Glomerular visceral epithelial cell (primary cell): ENCODE results near the gene EMP2.
"Not testable (repeated sequence)": the region's sequence is repeated elsewhere in the genome, so short reads cannot be mapped to it uniquely, and the experiment has no call there.

ENCODE experiments used
- DNase-seq: peaks from one replicate; pipeline ENCODE4 v3.0.0-alpha.2; 2016; ENCODE audit errors: extremely low spot score

EMP2 gene

DNA sequence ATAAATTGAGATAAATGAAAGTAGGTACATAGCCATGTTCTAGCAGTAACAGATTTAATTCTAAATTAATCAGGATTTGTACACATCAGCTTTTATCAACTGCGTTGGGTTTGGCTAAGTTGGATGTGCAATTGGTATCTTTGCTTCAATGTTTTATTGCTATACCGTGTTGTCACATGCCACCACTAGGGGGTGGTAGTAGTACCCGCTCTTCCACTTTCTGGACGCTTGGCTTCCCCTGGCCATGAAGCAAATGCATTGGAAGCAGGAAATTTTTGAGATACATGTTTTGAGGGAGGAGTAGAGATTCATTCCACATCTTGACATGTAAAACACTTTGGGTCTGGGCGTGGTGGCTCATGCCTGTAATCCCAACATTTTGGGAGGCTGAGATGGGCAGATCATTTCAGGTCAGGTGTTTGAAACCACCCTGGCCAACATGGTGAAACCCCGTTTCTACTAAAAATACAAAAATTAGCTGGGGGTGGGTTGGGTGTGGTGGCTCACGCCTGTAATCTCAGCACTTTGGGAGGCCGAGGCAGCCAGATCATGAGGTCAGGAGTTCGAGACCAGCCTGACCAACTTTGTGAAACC lies 58.6 kb downstream of the EMP2 start:
- DNase-seq, result peak; percentile 30

DNA sequence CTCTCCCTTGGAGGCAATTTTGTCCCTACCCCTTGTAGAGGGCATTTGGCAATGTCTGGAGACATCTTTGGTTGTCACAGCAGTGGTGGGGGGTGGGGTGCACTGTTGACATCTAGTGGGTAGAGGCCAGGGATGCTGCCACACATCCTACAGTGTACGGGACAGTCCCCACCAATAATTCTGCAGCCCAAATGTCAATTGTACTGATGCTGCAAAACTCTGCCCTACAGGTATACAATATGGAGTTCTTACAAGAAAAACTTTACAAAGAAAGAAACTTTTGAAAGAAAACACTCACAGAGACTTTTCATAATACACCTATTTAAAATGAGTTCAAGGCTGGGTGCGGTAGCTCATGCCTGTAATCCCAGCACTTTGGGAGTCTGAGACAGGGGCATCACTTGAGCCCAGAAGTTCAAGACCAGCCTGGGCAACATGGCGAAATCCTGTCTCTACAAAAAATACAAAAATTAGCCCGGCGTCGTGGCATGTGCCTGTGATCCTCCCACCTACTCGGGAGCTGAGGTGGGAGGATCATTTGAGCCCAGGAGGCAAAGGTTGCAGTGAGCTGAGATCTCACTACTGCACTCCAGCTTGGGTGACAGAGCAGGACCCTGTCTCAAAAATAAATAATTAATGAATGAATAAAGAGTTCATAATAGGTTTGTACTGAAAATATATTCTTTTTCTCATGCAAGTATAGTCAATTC lies 59.4 kb downstream of the EMP2 start:
- DNase-seq, result no peak

DNA sequence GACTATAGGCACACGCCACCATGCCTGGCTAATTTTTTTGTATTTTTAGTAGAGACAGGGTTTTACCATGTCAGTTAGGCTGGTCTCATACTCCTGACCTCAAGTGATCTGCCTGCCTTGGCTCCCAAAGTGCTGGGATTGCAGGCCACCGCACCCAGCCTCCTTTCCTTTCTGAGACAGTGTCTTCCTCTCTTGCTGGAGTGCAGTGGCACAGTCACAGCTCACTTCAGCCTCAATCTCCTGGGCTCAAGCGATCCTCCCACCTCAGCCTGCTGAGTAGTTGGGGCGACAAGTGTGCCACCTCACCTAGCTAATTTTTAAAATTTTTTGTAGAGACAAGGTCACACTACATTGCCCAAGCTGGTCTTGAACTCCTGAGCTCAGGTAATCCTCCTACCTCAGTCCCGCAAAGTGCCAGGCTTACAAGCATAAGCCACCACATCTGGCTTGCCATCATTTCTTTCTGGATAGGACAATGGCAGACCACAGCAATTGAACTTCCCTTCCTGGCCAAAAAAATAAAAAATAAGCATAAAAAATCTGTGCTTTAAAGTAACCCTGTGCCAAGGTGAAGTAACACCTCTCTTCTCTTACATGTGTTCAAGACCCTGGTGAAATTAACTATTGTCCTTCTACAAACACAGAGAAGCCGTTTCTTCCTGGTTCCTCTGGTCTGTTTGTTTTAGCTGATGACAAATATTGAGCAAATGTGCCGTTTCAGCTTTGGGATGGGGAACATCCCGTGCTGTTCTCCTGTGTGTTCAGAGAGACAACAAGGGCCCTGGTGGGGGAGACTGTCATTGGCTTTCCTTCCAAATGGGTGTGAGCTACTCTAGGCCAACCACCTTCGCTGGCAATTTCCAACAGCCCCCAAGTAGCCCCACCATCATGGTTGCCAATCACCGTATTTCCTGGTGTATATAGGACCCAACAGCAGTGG lies 60.2 kb downstream of the EMP2 start:
- DNase-seq, result no peak

DNA sequence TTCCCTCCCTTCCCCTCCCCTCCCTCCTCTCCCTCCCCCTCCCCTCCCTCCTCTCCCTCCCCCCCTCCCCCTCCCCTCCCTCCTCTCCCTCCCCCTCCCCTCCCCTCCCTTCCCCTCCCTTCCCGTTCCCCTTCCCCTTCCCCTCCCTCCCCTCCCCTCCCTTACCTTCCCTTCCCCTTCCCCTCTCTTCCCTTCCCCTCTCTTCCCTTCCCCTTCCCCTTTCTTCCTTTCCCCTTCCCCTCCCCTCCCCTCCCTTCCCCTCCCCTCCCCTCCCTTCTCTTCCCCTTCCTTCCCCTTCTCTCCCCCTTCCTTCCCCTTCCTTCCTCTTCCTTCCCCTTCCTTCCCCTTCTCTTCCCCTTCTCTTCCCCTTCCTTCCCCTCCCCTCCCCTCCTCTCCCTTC lies 61.1 kb downstream of the EMP2 start:
- no peak for DNase-seq

DNA sequence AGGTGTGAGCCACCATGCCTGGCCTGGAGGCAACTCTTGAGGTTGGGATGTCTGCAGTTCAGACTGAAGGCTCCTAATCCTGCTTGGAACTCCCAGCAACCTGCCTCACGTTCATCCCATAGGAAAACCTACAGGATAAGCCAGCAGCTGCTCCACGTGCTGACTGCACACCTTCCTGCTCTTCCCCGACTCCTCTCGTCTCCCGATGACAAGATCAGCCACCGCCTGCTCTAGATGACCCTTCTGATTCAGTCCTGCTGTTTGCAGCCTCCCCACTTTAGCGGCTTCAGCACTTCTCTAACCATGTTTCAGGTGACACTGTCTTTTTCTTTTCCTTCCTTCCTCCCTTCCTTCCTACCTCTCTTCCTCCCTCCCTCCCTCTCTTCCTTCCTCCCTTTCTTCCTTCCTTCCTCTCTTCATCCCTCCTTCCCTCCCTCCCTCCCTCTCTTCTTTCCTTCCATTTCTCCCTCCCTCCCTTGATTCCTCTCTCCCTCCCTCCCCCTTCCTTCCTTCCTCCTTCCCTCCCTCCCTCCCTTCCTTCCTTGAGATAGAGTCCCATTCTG lies 61.8 kb downstream of the EMP2 start:
- no peak for DNase-seq

DNA sequence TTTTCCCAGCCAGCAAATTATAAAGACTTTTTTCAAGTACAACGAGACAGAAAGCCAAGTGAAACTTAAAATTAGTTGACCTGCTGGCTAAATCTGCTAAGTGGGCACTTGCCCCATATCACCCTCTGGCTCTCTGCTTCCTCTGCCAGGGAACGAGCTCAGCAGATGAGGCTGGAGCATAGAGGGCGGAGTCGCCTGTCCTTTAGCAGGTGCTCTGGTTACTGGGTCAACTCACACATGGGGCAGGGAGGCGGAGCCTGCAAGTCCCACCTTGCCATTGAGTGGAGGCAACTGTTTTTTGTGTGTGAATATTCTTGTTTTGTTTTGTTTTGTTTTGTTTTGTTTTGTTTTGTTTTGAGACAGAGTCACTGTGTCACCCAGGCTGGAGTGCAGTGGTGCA lies 62.5 kb downstream of the EMP2 start:
- DNase-seq, result no peak

DNA sequence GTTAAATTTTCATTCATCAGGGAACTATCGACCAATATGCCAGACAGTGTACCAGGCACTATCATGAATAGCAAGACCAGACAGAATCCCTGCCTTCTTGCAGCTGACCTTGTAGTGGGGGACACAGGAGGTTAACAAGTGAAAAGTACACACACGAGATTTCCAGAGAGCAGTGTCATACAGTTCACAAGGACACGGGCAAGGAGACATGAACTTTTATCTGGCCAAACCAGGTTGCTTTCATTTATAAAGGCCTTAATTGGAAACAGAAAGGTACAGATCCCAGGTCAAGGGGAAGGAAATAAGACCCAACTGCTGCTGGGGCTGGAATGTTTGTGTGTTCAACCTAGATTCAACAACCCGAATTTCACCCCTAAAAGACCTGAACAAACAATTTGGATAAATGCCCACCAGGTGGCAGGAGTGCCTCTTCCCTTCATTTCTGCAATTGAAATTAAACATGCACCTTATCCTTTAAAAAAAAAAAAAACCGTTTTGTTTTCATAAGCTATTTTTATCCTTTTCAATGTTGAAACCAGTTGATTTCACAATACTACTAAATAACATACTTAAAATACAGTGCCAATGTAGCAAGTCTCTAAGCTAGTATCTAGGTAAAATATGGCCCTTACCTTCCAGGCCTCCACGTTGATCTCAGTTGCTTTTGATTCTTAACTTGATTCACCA lies 65.9 kb downstream of the EMP2 start:
- DNase-seq, result peak; percentile 40

DNA sequence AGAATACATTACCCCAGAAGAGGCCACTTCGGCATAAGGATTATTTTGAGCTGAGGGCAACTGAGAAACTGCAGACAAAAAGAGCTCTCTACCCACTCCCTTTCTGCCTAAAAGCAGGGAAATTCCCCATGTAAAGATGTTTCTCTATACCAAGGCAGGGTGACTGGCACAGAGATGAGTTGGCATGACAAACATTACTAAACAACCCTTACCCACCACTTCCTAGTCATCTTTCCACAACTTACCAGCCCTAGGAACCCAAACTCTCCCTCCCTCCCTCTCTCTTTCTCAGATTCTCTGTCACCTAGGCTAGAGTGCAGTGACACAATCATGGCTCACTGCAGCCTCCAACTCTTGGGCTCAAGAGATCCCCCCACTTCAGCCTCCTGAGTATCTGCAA lies 68.6 kb downstream of the EMP2 start:
- peak; percentile 2 for DNase-seq

DNA sequence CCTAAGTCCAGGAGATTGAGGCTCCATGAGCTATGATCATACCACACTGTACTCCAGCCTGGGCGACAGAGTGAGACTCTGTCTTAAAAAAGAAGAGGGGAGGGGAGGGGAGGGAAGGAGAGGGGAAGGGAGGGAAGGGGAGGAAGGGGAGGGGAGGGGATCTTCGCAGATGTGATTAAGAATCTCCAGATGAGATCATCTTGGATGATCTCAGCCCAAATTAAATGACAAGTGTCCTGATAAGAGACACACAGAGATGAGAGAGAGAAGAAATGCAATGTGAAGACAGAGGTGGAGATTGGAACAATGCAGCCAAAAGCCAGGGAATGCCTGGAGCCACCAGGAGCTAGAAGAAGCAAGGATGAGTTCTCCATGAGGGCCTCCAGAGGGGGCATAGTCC lies 70.1 kb downstream of the EMP2 start:
- DNase-seq, result no peak

DNA sequence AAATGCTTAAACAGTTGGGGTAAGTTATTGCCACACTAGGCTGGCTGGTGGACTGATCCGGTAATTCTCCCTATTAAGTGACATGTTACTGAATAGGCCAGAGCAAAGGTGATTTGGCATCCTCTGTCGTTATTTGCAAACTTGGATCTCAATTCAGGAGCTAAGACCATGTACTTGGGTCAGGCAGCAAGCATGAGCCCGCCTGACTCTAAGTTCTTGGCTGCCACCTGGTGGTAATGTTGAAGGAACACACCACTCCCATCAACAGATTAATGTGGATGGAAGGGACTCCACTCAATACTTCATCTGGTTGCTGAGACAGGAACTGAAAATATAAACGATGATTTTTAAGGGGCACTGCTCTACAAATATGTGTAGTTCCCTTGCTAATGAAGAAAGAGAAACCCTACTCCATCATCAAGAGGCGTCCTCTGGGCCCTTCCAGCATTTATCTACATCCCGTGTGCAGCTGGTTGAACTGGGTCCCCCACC lies 70.8 kb downstream of the EMP2 start:
- DNase-seq, result peak; percentile 64

DNA sequence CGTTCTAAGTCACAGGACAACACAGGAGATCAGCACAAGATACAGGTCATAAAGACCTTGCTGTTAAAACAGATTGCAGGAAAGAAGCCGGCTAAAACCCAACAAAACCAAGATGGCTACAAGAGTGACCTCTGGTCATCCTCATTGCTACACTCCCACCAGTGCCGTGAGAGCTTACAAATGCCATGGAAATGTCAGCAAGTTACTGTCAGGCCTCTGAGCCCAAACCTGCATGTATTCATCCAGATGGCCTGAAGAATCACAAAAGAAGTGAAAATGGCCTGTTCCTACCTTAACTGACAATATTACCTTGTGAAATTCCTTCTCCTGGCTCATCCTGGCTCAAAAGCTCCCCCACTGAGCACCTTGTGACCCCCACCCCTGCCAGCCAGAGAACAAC lies 75.1 kb downstream of the EMP2 start:
- DNase-seq, result not testable (repeated sequence)

DNA sequence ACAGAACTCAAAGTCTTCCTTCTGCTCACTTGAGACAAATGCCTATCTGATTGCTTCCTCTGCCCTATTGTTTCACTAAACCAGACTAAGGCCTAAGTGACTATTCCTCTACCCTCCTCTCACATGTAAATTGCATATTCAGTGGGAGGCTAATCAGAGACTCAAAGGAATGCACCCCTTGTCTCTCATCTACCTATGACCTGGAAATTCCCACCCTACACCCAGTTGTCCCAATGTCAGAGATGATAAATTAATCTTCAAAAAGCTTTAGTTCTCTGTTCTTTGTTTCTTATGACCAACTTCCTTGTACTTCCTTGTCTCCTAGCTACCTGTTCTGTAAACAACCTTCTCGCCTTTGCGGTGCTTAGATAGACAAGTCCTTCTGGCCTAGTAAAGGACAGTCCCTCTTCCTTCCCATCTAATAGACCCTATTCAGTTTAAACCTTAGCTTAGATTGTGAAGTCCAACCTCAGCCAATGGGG lies 76.0 kb downstream of the EMP2 start:
- DNase-seq, result no peak

DNA sequence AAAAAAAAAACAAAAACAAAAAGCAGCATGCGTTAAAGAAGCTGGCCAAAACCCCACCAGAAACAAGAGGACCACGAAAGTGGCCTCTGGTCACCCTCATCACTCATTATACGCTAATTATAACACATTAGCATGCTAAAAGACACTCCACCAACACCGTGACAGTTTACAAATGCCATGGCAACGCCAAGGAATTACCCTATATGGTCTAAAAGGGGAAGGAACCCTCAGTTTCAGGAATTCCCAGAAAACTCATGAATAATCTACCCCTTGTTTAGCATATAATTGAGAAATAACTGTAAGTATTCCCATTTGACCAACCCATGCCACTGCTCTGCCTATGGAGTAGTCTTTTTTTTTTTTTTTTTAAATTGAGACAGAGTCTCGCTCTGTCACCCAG lies 77.6 kb downstream of the EMP2 start:
- no peak for DNase-seq

DNA sequence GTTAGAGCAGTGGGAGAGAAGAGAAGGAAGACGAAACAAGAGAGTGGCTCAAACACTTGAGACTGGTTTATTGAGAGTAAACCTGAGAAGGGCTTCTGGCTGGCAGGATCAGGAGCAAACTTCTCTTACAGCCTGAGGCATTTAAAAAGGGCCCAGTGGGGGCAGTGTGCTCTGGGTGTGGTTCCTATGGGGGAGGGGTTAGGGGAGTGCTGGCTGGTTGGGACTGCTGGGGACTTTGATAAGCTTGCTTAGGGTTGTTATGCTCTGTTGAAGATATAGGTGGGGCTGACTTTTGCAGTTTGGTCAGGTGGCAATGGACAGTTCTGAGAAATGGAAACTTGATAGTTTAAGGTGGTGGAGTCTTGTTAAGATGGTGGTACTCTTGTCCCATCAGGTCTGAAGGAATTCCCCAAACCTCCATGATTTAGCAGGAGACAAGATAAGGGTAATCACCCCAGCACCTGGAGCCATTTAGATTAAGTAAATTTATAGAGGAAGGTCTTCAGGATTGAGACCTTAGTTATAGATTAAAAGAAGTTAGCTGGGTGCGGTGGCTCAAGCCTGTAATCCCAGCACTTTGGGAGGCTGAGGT lies 79.3 kb downstream of the EMP2 start:
- no peak for DNase-seq

DNA sequence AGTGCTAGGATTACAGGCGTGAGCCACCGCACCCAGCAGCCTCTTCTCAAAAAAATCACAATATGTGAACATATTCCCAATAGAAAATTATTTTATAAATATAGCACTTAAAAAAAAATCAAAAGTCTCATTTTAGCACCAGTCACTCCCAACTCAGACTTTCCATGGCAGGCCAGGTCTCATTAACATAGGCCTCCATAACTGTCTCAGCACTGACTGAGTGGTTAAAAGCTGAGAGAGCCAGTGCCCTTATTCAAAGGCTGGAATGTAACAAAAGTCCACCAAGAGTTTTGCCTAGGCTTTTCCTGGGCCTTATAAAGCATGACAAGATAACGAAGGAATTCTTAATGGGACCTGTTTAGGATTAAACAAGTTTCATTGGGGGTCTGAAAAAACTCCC lies 79.8 kb downstream of the EMP2 start:
- DNase-seq, result no peak

DNA sequence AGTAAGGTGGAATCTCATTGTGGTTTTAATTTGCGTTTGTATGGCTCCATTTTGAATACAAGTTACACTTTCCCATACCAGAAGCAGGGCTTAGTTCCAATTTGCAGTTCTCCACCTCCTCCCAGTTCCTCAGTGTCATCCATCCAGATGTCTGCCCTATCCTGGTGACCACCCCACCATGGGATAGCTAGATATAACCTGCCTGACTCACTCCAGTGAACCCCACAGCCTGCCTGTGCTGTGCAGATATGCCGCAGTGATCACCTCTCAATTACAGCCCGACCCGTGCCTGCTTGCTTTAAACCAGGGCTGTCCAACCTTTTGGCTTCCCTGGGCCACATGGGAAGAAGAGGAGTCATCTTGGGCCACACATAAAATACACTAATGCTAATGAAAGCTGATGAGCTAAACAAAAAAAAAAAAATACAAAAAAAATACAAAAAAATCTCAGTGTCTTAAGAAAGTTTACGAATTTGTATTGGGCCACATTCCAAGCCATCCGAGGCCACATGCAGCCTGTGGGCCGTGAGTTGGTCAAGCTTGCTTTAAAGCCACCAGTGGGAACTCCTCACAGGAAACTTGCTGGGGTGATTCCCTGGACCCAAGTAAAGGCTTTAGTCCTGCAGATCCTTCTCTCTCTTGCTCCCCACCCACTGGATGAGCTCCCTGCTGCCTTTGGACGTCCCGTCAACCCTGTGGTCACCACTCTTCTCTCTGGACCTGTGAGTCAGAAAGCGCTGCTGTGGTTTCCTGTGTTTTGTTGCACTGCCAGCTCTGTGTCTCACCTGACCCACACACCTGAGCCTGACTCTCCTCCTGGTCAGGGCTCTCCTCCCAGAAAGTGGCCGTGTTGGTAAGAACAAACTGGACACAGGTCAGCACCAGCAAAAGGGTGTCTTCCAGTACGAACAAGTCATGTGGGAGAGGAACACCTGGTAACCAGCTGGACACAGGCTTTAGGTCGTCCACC lies 83.0 kb downstream of the EMP2 start:
- DNase-seq, result peak; percentile 28

DNA sequence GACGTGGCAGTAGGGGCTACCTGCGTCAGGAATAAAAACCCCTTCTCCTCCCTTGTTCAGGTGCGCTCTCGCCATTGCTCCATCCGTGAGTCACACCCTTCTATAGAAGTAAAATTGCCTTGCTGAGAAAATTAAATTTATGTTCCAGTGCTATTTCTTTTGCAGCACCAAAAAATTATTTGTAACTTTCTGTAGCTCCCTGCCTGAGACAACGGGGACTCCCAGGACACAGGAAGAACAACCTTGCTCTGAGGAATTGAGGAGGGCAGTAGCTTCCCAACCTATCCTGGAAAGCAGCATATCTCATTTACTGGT lies 85.4 kb downstream of the EMP2 start:
- DNase-seq, result no peak

DNA sequence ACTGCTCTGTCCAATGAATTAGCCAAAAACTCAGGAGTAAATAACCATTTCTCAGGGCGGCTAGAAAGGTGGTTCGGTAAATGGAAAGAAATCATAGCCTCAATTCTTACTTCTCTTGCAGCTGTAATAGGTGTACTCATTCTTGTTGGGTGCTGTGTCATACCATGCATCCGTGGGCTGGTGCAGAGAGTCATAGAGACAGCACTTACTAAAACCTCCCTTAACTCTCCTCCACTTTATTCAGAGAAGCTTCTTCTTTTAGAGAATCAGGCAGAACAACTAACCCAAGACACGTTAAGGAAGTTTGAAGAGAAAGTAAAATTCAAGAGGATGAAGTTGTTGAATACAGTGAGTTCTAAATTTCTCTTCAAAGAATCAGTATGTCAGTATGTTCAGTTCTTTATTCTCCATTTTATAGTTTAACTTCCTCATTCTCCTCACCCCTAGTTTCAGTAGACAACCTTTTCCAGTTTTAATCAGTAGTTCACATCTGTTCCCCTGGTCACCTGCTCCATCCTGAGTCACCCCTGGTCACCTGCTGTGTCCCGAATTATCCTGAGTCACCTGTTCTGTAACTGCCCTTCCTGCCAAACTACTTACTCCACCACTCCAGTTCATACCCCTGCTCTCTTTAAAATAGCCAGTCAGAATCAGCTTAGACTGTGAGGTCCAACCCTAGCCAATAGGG lies 85.9 kb downstream of the EMP2 start:
- DNase-seq, result no peak

DNA sequence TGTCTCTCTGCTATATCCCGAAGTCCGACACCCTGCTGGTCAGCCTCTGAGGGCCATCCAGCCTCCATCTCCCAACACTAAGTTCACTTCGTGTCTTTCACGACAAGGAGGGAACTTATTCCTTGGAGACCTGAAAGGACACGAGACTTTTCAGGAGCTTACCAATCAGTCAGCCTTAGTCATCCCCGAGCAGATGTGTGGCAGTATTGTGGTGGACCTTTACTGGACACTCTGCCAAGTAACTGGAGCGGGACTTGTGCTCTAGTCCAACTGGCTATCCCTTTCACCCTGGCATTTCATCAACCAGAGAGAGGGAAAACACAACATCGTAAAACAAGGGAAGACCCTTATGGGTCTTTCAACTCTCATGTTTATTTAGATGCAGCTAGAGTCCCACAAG lies 87.1 kb downstream of the EMP2 start:
- DNase-seq, result no peak

DNA sequence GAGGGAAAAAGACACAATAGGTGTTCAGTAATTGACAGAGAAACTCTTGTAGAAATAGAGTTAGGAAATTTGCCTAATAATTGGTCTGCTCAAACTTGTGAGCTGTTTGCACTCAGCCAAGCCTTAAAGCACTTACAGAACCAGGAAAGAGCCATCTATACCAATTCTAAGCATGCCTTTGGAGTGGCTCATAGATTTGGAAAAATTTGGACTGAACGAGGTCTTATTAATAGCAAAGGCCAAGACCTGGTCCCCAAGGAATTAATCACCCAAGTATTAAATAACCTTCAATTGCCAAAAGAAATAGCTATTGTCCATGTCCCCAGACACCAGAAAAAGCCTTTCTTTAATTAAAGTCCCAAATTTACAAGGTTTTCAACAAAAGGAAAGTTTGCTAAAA lies 90.3 kb downstream of the EMP2 start:
- DNase-seq, result no peak
